Measurements from ENCODE around the gene TYW1. TPM values are rescaled to one million over a fixed set of nuclear protein-coding genes. Genes with fewer than 3 reads are reported as not detected.
A peak's percentile ranks its signal among the peaks of the same experiment; 100 is the strongest.
"Not testable (repeated sequence)": the region's sequence is repeated elsewhere in the genome, so short reads cannot be mapped to it uniquely, and the experiment has no call there.

The TYW1 gene
- total RNA-seq, 1 experiment from 2014 or later: 16.8 TPM

DNA sequence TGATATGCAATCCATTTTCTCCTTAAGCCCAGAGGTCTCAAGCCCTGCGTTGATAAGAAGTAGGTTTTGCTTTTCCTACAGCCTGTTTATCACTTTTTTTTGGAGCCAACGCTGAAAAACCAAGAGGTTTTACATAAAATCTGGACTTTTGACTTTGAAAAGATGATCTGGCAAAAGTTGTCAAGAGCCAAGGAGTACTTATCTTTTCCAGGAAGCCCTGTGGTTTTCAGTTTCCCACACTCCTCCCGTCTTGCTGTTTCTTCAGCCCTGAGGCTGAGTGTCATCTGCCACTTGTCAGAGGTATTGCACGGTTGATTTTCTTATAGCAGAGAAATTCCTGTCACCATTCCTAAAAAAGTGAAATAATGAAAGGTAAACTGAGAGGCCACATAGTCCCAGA, 108.7 kb downstream of the TYW1 start:
- Histone ChIP-seq H3K4me1 (ENCODE audit: insufficient read depth, low read length, poor library complexity, severe bottlenecking) (peaks cover 4% of the 10 kb centered on the region), H3K4me3 (ENCODE audit: low read depth, low read length, poor library complexity, severe bottlenecking) (no peak overlapping the region), H3K27ac (ENCODE audit: low read depth, low read length, poor library complexity, severe bottlenecking) (no peak overlapping the region), H3K9me3 (ENCODE audit: low read depth, low read length, poor library complexity, severe bottlenecking) (no peaks in the 10 kb centered on the region), H3K27me3 (replicated peaks; ENCODE audit: insufficient read depth, low read depth, low read length, poor library complexity) (no peaks in the 10 kb centered on the region), H3K36me3 (ENCODE audit: insufficient read depth, low read length, poor library complexity, severe bottlenecking) (peaks cover 4% of the 10 kb centered on the region)
- no TSS peak for BruUV-seq (replicated peaks)
- DNase-seq (ENCODE audit: low spot score): no peak
- intact Hi-C loops (cut with micrococcal nuclease; ENCODE audit: unreplicated experiment): no loop called here
- TF ChIP-seq EZH2 (IDR thresholded peaks at IDR 0.05; ENCODE audit: borderline replicate concordance, low read depth, low read length, poor library complexity, severe bottlenecking): no peak
- TF ChIP-seq, protein P1, sequence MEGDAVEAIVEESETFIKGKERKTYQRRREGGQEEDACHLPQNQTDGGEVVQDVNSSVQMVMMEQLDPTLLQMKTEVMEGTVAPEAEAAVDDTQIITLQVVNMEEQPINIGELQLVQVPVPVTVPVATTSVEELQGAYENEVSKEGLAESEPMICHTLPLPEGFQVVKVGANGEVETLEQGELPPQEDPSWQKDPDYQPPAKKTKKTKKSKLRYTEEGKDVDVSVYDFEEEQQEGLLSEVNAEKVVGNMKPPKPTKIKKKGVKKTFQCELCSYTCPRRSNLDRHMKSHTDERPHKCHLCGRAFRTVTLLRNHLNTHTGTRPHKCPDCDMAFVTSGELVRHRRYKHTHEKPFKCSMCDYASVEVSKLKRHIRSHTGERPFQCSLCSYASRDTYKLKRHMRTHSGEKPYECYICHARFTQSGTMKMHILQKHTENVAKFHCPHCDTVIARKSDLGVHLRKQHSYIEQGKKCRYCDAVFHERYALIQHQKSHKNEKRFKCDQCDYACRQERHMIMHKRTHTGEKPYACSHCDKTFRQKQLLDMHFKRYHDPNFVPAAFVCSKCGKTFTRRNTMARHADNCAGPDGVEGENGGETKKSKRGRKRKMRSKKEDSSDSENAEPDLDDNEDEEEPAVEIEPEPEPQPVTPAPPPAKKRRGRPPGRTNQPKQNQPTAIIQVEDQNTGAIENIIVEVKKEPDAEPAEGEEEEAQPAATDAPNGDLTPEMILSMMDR (conservative IDR thresholded peaks at IDR 0.05; ENCODE audit: low read depth, low read length): no peak
- ChIA-PET POLR2A (ENCODE audit: low non-redundant PET) (no interaction called here), CTCF (no interaction called here)

DNA sequence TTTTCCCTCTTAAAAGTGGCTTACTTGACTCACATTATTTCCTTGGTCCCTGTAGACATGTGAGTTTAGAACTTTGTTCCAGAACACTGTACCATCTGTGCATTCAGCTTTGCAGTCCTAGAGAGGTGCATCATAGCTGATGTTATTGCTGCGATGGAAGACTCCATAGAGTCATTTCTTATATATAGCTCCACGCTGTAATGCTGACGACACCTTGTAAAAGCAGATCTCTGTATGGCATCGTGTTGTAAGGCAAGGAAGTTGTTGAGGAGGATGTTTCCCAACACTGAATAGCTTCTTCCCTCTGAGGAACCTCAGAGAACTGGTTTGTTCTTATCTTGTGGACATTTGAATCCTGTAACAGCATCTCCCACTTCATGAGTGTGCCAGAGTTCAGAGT, 109.6 kb downstream of the TYW1 start:
- H3K27me3 ChIP-seq (replicated peaks; ENCODE audit: insufficient read depth, low read depth, low read length, poor library complexity); DNase-seq (ENCODE audit: low spot score); CTCF ChIA-PET; POLR2A ChIA-PET (ENCODE audit: low non-redundant PET); H3K27ac ChIP-seq (ENCODE audit: low read depth, low read length, poor library complexity, severe bottlenecking); H3K4me1 ChIP-seq (ENCODE audit: insufficient read depth, low read length, poor library complexity, severe bottlenecking); intact Hi-C loops (cut with micrococcal nuclease; ENCODE audit: unreplicated experiment); BruUV-seq (replicated peaks); H3K4me3 ChIP-seq (ENCODE audit: low read depth, low read length, poor library complexity, severe bottlenecking); H3K36me3 ChIP-seq (ENCODE audit: insufficient read depth, low read length, poor library complexity, severe bottlenecking); H3K9me3 ChIP-seq (ENCODE audit: low read depth, low read length, poor library complexity, severe bottlenecking): not testable (repeated sequence)

DNA sequence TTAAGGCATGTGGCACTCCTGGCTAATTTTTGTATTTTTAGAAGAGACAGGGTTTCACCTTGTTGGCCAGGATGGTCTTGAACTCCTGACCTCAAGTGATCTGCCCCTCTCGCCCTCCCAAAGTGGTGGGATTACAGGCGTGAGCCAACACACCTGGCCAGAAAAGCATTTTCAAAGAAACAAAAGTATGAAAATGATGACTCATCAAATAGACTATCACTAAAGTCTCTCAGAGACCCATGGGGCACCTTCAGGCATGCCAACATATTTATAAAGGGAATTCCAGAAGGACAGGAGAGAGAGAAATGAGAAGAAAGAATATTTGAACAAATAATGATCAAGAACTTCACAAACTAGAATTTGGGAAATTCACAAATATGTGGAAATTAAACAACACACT, 114.7 kb downstream of the TYW1 start:
- H3K4me3 ChIP-seq (ENCODE audit: low read depth, low read length, poor library complexity, severe bottlenecking); H3K27me3 ChIP-seq (replicated peaks; ENCODE audit: insufficient read depth, low read depth, low read length, poor library complexity); BruUV-seq (replicated peaks); H3K27ac ChIP-seq (ENCODE audit: low read depth, low read length, poor library complexity, severe bottlenecking); CTCF ChIA-PET; H3K4me1 ChIP-seq (ENCODE audit: insufficient read depth, low read length, poor library complexity, severe bottlenecking); intact Hi-C loops (cut with micrococcal nuclease; ENCODE audit: unreplicated experiment); POLR2A ChIA-PET (ENCODE audit: low non-redundant PET); H3K9me3 ChIP-seq (ENCODE audit: low read depth, low read length, poor library complexity, severe bottlenecking); H3K36me3 ChIP-seq (ENCODE audit: insufficient read depth, low read length, poor library complexity, severe bottlenecking); DNase-seq (ENCODE audit: low spot score): not testable (repeated sequence)

DNA sequence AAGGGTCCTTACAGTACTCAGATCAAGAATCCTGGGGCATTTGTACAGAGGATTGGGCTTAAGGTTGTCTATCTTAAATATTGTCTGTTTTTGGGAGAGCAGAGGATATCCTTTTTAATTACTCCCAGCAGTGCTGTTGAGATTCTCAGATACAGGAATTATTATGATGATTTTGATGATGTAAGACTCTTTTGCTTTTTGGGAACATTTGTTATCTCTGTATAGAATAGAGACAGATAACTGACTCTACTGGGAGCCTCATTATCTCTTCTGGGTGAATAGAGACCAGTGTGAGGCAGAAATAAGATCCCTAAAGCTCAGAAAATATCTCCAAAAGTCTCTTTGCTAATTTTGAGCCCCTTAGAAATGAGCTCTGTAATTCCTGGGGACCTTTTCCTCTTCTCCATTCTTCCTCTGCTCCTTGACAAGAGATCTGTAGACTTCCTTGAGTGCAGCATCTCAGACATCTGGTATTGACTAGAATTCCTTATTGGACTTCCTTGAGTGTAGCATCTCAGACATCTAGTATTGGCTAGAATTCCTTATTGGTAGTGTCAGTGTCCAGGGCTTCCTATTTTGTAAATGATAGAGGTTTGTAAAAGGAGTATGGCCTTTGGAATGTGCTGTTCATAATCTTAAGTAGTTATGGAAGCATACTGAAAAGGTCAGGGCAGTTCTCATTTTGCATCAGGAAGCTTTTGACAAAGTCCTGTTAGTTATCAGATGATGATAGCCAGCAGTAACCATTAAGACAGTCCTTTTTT, 118.0 kb downstream of the TYW1 start:
- H3K4me1 ChIP-seq (ENCODE audit: insufficient read depth, low read length, poor library complexity, severe bottlenecking); H3K4me3 ChIP-seq (ENCODE audit: low read depth, low read length, poor library complexity, severe bottlenecking); H3K36me3 ChIP-seq (ENCODE audit: insufficient read depth, low read length, poor library complexity, severe bottlenecking); BruUV-seq (replicated peaks); CTCF ChIA-PET; H3K9me3 ChIP-seq (ENCODE audit: low read depth, low read length, poor library complexity, severe bottlenecking); H3K27ac ChIP-seq (ENCODE audit: low read depth, low read length, poor library complexity, severe bottlenecking); H3K27me3 ChIP-seq (replicated peaks; ENCODE audit: insufficient read depth, low read depth, low read length, poor library complexity); intact Hi-C loops (cut with micrococcal nuclease; ENCODE audit: unreplicated experiment); POLR2A ChIA-PET (ENCODE audit: low non-redundant PET): not testable (repeated sequence)
- DNase-seq (ENCODE audit: low spot score): peak; percentile 7

DNA sequence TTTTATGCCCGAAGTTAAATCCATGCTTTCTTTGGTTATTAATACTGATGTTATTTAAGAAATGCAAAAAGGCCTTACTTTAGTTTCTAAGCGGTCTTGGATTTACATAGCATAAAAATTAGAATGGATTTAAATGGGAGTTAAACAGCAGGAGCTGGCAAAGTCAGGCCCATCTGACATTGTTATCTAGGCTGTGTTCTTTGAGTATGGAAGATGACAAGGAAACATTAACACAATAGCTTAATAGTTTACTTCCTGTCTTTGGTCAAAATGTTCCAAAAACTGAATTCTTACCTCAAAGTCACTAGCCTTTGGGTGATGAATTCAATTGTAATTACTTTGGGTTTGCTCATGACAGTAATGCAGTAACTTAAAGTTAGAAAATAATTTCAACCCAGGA, 123.9 kb downstream of the TYW1 start:
- peak; percentile 92 for DNase-seq (ENCODE audit: low spot score)
- H3K9me3 ChIP-seq (ENCODE audit: low read depth, low read length, poor library complexity, severe bottlenecking); H3K27me3 ChIP-seq (replicated peaks; ENCODE audit: insufficient read depth, low read depth, low read length, poor library complexity); CTCF ChIA-PET; BruUV-seq (replicated peaks); H3K4me3 ChIP-seq (ENCODE audit: low read depth, low read length, poor library complexity, severe bottlenecking); intact Hi-C loops (cut with micrococcal nuclease; ENCODE audit: unreplicated experiment); H3K36me3 ChIP-seq (ENCODE audit: insufficient read depth, low read length, poor library complexity, severe bottlenecking): not testable (repeated sequence)
- Histone ChIP-seq H3K27ac (ENCODE audit: low read depth, low read length, poor library complexity, severe bottlenecking) (peak overlapping the region; percentile 59), H3K4me1 (ENCODE audit: insufficient read depth, low read length, poor library complexity, severe bottlenecking) (peaks cover 35% of the 10 kb centered on the region)
- POLR2A ChIA-PET (ENCODE audit: low non-redundant PET): interaction anchor here (0.7 kb wide), 1 partner anchor 29 kb away, joined by 3 read pairs; no protein-coding TSS in a partner anchor

DNA sequence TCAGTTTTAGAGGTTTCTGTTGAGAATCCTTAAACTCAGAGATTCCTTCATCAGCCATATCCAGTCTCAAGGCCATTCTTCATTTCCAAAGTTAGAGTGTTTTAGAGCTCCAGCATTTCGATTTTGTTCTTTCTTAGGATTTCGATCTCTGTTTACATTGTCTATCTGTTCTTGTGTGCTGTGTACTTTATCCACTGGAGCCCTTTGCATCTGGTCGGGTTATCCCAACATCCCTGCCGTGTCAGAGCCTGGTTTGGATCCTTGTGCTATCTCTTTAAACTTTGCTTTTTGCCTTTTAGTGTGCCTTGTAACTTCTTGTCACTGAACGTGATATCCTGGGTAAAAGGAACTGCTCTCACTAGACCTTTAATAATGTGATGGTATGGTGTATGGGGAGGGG, 131.6 kb downstream of the TYW1 start:
- H3K9me3 ChIP-seq (ENCODE audit: low read depth, low read length, poor library complexity, severe bottlenecking); CTCF ChIA-PET; H3K27me3 ChIP-seq (replicated peaks; ENCODE audit: insufficient read depth, low read depth, low read length, poor library complexity); H3K27ac ChIP-seq (ENCODE audit: low read depth, low read length, poor library complexity, severe bottlenecking); H3K36me3 ChIP-seq (ENCODE audit: insufficient read depth, low read length, poor library complexity, severe bottlenecking); intact Hi-C loops (cut with micrococcal nuclease; ENCODE audit: unreplicated experiment); BruUV-seq (replicated peaks); DNase-seq (ENCODE audit: low spot score); H3K4me3 ChIP-seq (ENCODE audit: low read depth, low read length, poor library complexity, severe bottlenecking); POLR2A ChIA-PET (ENCODE audit: low non-redundant PET): not testable (repeated sequence)
- H3K4me1 ChIP-seq (ENCODE audit: insufficient read depth, low read length, poor library complexity, severe bottlenecking): peaks cover 30% of the 10 kb centered on the region

DNA sequence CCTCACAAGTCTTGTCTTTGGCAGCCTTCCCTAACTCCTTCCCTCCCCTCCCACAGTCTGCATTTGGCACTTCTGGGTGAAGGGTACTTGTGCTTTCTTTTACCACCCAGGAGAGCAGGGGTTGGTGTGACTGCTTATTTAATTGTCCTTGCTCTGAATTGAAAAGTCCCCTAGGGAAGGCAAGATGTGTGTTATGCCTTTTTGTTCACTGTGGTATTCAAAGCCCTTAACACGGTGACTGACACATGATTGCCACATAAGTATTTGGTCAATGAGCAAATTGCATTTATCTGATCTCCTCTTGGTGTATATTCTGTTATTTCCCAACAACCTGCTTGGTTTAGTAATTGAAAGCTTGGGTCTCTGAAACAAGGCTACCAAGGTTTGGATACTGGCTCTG, 134.1 kb downstream of the TYW1 start:
- intact Hi-C loops (cut with micrococcal nuclease; ENCODE audit: unreplicated experiment); POLR2A ChIA-PET (ENCODE audit: low non-redundant PET); CTCF ChIA-PET; H3K27ac ChIP-seq (ENCODE audit: low read depth, low read length, poor library complexity, severe bottlenecking); H3K9me3 ChIP-seq (ENCODE audit: low read depth, low read length, poor library complexity, severe bottlenecking); H3K27me3 ChIP-seq (replicated peaks; ENCODE audit: insufficient read depth, low read depth, low read length, poor library complexity); BruUV-seq (replicated peaks); H3K4me3 ChIP-seq (ENCODE audit: low read depth, low read length, poor library complexity, severe bottlenecking); H3K36me3 ChIP-seq (ENCODE audit: insufficient read depth, low read length, poor library complexity, severe bottlenecking): not testable (repeated sequence)
- peaks cover 30% of the 10 kb centered on the region for H3K4me1 ChIP-seq (ENCODE audit: insufficient read depth, low read length, poor library complexity, severe bottlenecking)
- peak; percentile 35 for DNase-seq (ENCODE audit: low spot score)
